Measurements from ENCODE around the gene IGF2.

DNA sequence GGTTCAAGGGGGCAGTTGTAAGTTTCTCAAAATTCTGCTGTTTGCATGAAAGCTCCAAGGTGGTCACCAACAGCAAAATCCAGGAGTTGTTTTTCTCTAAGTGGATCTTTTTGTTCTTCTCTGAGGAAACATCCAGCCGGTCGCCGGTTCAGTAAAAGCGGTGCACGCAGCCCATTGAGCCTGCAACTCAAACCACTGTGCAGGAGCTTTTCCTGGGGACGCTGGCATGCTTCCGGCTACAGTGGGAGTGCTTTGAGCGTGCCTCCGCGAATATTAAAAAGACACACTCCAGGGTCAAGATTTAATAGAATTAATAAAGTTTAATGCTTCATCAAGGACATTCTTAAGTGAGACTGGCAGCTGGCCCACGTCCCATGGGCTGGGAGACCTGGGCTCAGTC, 25.4 kb downstream of the IGF2 start:
- TF ChIP-seq, protein P1, sequence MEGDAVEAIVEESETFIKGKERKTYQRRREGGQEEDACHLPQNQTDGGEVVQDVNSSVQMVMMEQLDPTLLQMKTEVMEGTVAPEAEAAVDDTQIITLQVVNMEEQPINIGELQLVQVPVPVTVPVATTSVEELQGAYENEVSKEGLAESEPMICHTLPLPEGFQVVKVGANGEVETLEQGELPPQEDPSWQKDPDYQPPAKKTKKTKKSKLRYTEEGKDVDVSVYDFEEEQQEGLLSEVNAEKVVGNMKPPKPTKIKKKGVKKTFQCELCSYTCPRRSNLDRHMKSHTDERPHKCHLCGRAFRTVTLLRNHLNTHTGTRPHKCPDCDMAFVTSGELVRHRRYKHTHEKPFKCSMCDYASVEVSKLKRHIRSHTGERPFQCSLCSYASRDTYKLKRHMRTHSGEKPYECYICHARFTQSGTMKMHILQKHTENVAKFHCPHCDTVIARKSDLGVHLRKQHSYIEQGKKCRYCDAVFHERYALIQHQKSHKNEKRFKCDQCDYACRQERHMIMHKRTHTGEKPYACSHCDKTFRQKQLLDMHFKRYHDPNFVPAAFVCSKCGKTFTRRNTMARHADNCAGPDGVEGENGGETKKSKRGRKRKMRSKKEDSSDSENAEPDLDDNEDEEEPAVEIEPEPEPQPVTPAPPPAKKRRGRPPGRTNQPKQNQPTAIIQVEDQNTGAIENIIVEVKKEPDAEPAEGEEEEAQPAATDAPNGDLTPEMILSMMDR (IDR thresholded peaks at IDR 0.05; ENCODE audit: extremely low read depth in 1 of 2, insufficient read depth in 1 of 2, low read depth in 1 of 2, low read length in 2 of 2): no peak
- TF ChIP-seq POLR2AphosphoS5 (IDR thresholded peaks at IDR 0.05; ENCODE audit: insufficient read depth, low read depth, low read length) (no peak), FOS (IDR thresholded peaks at IDR 0.05; ENCODE audit: borderline replicate concordance, insufficient read depth, low read length) (no peak), EZH2 (IDR thresholded peaks at IDR 0.05; ENCODE audit: borderline replicate concordance, low read depth, low read length, severe bottlenecking) (no peak), MYC (IDR thresholded peaks at IDR 0.05; ENCODE audit: low read depth, low read length) (no peak), JUN (IDR thresholded peaks at IDR 0.05; ENCODE audit: borderline replicate concordance, insufficient read depth, insufficient read length, low read depth) (no peak), POLR2A (IDR thresholded peaks at IDR 0.05; ENCODE audit: low read depth, low read length) (no peak)
